ENCODE results near the gene PTBP2. TPM values are rescaled to one million over a fixed set of nuclear protein-coding genes. Genes with fewer than 3 reads are reported as not detected.
A peak's percentile ranks its signal among the peaks of the same experiment; 100 is the strongest.
"Not testable (repeated sequence)": the region's sequence is repeated elsewhere in the genome, so short reads cannot be mapped to it uniquely, and the experiment has no call there.

PTBP2 gene
- total and polyA plus RNA-seq, 5 donors from 2014 or later, result 1.4 to 31.9 (median 3.2) TPM

DNA sequence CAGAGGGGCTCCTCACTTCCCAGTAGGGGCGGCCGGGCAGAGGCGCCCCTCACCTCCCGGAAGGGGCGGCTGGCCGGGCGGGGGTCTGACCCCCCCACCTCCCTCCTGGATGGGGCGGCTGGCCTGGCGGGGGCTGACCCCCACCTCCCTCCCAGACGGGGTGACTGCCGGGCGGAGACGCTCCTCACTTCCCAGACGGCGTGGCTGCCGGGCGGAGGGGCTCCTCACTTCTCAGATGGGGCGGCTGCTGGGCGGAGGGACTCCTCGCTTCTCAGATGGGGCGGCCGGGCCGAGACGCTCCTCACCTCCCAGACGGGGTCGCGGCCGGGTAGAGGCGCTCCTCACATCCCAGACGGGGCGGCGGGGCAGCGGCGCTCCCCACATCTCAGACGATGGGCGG is 41.0 kb downstream of the PTBP2 start:
- H3K36me3 Mint-ChIP-seq, result peaks cover 24% of the 10 kb centered on the region
- H3K9me3 Mint-ChIP-seq, result peaks cover 1 to 12% (median 2%) of the 10 kb centered on the region in 7 donors
- H3K4me1 ChIP-seq (ENCODE audit: control insufficient read depth, insufficient read depth, low read length, poor library complexity, severe bottlenecking); H3K27ac ChIP-seq (ENCODE audit: insufficient read depth, low read length, poor library complexity, severe bottlenecking); H3K9me3 ChIP-seq (ENCODE audit: control insufficient read depth in 2 of 2, low read length in 2 of 2); ATAC-seq (ENCODE audit: low read depth in 2 of 2); H3K27me3 ChIP-seq (ENCODE audit: control insufficient read depth, insufficient read depth, low read length); DNase-seq; H3K27me3 Mint-ChIP-seq; H3K4me3 Mint-ChIP-seq; H3K4me3 ChIP-seq (ENCODE audit: low read depth, low read length); H3K36me3 ChIP-seq (ENCODE audit: control insufficient read depth, insufficient read depth, low read length); H3K27ac Mint-ChIP-seq: not testable (repeated sequence)
- H3K4me1 Mint-ChIP-seq, result peaks cover 16 to 36% (median 19%) of the 10 kb centered on the region in 4 donors

DNA sequence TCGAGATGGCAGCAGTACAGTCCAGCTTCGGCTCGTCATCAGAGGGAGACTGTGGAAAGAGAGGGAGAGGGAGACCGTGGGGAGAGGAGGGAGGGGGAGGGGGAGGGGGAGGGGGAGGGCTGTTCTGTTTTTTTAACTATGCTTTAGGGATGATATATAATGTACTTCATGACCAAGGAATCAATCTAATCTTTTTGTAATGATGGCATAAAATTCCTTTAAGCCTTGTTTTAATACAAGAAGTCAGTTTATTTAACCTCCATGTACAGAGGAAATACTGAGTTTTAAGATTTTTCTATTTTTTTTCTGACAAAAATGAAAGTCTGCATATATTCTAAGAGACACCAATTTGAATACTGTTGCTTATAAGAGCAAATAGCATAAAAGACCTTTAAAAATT is 41.9 kb downstream of the PTBP2 start:
- H3K9me3 Mint-ChIP-seq, result peaks cover 1 to 12% (median 2%) of the 10 kb centered on the region in 7 donors
- H3K36me3 Mint-ChIP-seq, result peaks cover 24% of the 10 kb centered on the region
- DNase-seq (no peak), ATAC-seq (ENCODE audit: low read depth in 2 of 2) (no peak)
- peak overlapping the region in 1 of 3 donors; percentile 32 for H3K27ac Mint-ChIP-seq
- Histone ChIP-seq H3K4me3 (ENCODE audit: low read depth, low read length) (no peak overlapping the region), H3K9me3 (ENCODE audit: control insufficient read depth in 2 of 2, low read length in 2 of 2) (no peaks in the 10 kb centered on the region), H3K4me1 (ENCODE audit: control insufficient read depth, insufficient read depth, low read length, poor library complexity, severe bottlenecking) (no peaks in the 10 kb centered on the region), H3K27me3 (ENCODE audit: control insufficient read depth, insufficient read depth, low read length) (no peaks in the 10 kb centered on the region), H3K36me3 (ENCODE audit: control insufficient read depth, insufficient read depth, low read length) (no peaks in the 10 kb centered on the region), H3K27ac (ENCODE audit: insufficient read depth, low read length, poor library complexity, severe bottlenecking) (no peak overlapping the region)
- H3K4me3 Mint-ChIP-seq, result no peak overlapping the region
- H3K27me3 Mint-ChIP-seq, result no peaks in the 10 kb centered on the region
- peaks cover 15 to 32% (median 24%) of the 10 kb centered on the region in 4 donors for H3K4me1 Mint-ChIP-seq

- H3K36me3 ChIP-seq (ENCODE audit: control insufficient read depth, insufficient read depth, low read length), result no peaks in the 10 kb centered on the region
- Mint-ChIP-seq H3K36me3 (peaks cover 17% of the 10 kb centered on the region), H3K4me3 (no peak overlapping the region), H3K27ac (no peak overlapping the region), H3K9me3 (peaks cover 1 to 12% (median 2%) of the 10 kb centered on the region in 7 donors), H3K27me3 (no peaks in the 10 kb centered on the region), H3K4me1 (peaks cover 17 to 25% (median 24%) of the 10 kb centered on the region in 4 donors)
- no peaks in the 10 kb centered on the region for H3K4me1 ChIP-seq (ENCODE audit: control insufficient read depth, insufficient read depth, low read length, poor library complexity, severe bottlenecking)
- no peak for DNase-seq
- no peak overlapping the region for H3K27ac ChIP-seq (ENCODE audit: insufficient read depth, low read length, poor library complexity, severe bottlenecking)
- no peak for ATAC-seq (ENCODE audit: low read depth in 2 of 2)
- H3K9me3 ChIP-seq (ENCODE audit: control insufficient read depth in 2 of 2, low read length in 2 of 2), result no peaks in the 10 kb centered on the region
- H3K27me3 ChIP-seq (ENCODE audit: control insufficient read depth, insufficient read depth, low read length), result no peaks in the 10 kb centered on the region
- no peak overlapping the region for H3K4me3 ChIP-seq (ENCODE audit: low read depth, low read length)
Measured at GRCh38 chr1:96764469-96764868, 42.9 kb downstream of the PTBP2 start.

- peaks cover 21% of the 10 kb centered on the region for H3K36me3 Mint-ChIP-seq
- no peaks in the 10 kb centered on the region for H3K9me3 ChIP-seq (ENCODE audit: control insufficient read depth in 2 of 2, low read length in 2 of 2)
Measured at GRCh38 chr1:96771847-96772246, 50.3 kb downstream of the PTBP2 start.

DNA sequence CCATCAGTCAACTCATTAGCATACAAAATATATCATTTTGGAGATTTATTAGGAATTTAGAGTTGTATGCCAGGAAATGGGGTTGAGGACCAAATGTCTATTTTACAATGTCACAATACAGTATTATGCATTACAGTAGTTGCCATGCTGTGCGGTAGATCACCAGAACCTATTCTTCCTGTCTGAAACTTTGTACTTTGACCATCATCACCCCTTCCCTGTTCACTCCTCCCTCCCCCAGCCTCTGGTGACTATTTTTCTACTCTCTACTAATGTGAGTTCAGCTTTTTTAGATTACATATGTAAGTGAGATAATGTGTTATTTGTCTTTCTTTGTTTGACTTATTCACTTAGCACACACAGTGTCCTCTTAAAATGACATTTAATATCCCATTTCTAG is 50.8 kb downstream of the PTBP2 start:
- ATAC-seq (ENCODE audit: low read depth in 2 of 2) (no peak), DNase-seq (no peak)
- Histone ChIP-seq H3K27ac (ENCODE audit: insufficient read depth, low read length, poor library complexity, severe bottlenecking) (no peak overlapping the region), H3K4me3 (ENCODE audit: low read depth, low read length) (no peak overlapping the region), H3K27me3 (ENCODE audit: control insufficient read depth, insufficient read depth, low read length) (no peaks in the 10 kb centered on the region), H3K4me1 (ENCODE audit: control insufficient read depth, insufficient read depth, low read length, poor library complexity, severe bottlenecking) (no peaks in the 10 kb centered on the region), H3K9me3 (ENCODE audit: control insufficient read depth in 2 of 2, low read length in 2 of 2) (no peaks in the 10 kb centered on the region), H3K36me3 (ENCODE audit: control insufficient read depth, insufficient read depth, low read length) (peaks cover 39% of the 10 kb centered on the region)
- peaks cover 0 to 1% (median 0%) of the 10 kb centered on the region in 7 donors for H3K9me3 Mint-ChIP-seq
- no peaks in the 10 kb centered on the region for H3K27me3 Mint-ChIP-seq
- no peak overlapping the region for H3K4me3 Mint-ChIP-seq
- peak overlapping the region in 2 of 3 donors; percentile 52 to 58 for H3K27ac Mint-ChIP-seq
- H3K36me3 Mint-ChIP-seq, result peaks cover 21% of the 10 kb centered on the region
- peaks cover 7 to 19% (median 10%) of the 10 kb centered on the region in 4 donors for H3K4me1 Mint-ChIP-seq

More at GRCh38 chr1:96771847-96772246, 50.3 kb downstream of the PTBP2 start:
- H3K27me3 ChIP-seq (ENCODE audit: control insufficient read depth, insufficient read depth, low read length), result no peaks in the 10 kb centered on the region
- peak overlapping the region in 1 of 3 donors; percentile 26 for H3K27ac Mint-ChIP-seq
- no peak overlapping the region for H3K27ac ChIP-seq (ENCODE audit: insufficient read depth, low read length, poor library complexity, severe bottlenecking)
- H3K4me1 Mint-ChIP-seq, result peaks cover 7 to 20% (median 10%) of the 10 kb centered on the region in 4 donors
- no peak for DNase-seq
- no peak for ATAC-seq (ENCODE audit: low read depth in 2 of 2)
- no peak overlapping the region for H3K4me3 Mint-ChIP-seq
- H3K4me1 ChIP-seq (ENCODE audit: control insufficient read depth, insufficient read depth, low read length, poor library complexity, severe bottlenecking), result no peaks in the 10 kb centered on the region
- H3K9me3 Mint-ChIP-seq, result peaks cover 0 to 1% (median 0%) of the 10 kb centered on the region in 7 donors
- H3K36me3 ChIP-seq (ENCODE audit: control insufficient read depth, insufficient read depth, low read length), result peaks cover 37% of the 10 kb centered on the region
- no peak overlapping the region for H3K4me3 ChIP-seq (ENCODE audit: low read depth, low read length)
- no peaks in the 10 kb centered on the region for H3K27me3 Mint-ChIP-seq

GRCh38 chr1:96772972-96773371 is 51.4 kb downstream of the PTBP2 start:
- Mint-ChIP-seq H3K36me3 (peaks cover 21% of the 10 kb centered on the region), H3K27ac (peak overlapping the region in 1 of 3 donors; percentile 54)
- ATAC-seq (ENCODE audit: low read depth in 2 of 2), result no peak

GRCh38 chr1:96782206-96782605 is 60.6 kb downstream of the PTBP2 start:
- Histone ChIP-seq H3K27me3 (ENCODE audit: control insufficient read depth, insufficient read depth, low read length) (no peaks in the 10 kb centered on the region), H3K4me1 (ENCODE audit: control insufficient read depth, insufficient read depth, low read length, poor library complexity, severe bottlenecking) (no peaks in the 10 kb centered on the region), H3K4me3 (ENCODE audit: low read depth, low read length) (no peak overlapping the region), H3K27ac (ENCODE audit: insufficient read depth, low read length, poor library complexity, severe bottlenecking) (no peak overlapping the region), H3K9me3 (ENCODE audit: control insufficient read depth in 2 of 2, low read length in 2 of 2) (no peaks in the 10 kb centered on the region), H3K36me3 (ENCODE audit: control insufficient read depth, insufficient read depth, low read length) (peaks cover 72% of the 10 kb centered on the region)
- Mint-ChIP-seq H3K4me3 (no peak overlapping the region), H3K27me3 (no peaks in the 10 kb centered on the region), H3K27ac (no peak overlapping the region), H3K36me3 (peaks cover 44% of the 10 kb centered on the region), H3K9me3 (no peaks in the 10 kb centered on the region), H3K4me1 (peaks cover 0 to 10% (median 4%) of the 10 kb centered on the region in 4 donors)
- DNase-seq (no peak), ATAC-seq (ENCODE audit: low read depth in 2 of 2) (no peak)

More at GRCh38 chr1:96772972-96773371, 51.4 kb downstream of the PTBP2 start:
- peak overlapping the region in 1 of 4 donors; percentile 86 for H3K4me3 Mint-ChIP-seq
- Histone ChIP-seq H3K36me3 (ENCODE audit: control insufficient read depth, insufficient read depth, low read length) (peaks cover 44% of the 10 kb centered on the region), H3K27me3 (ENCODE audit: control insufficient read depth, insufficient read depth, low read length) (no peaks in the 10 kb centered on the region), H3K27ac (ENCODE audit: insufficient read depth, low read length, poor library complexity, severe bottlenecking) (no peak overlapping the region), H3K4me3 (ENCODE audit: low read depth, low read length) (no peak overlapping the region), H3K9me3 (ENCODE audit: control insufficient read depth in 2 of 2, low read length in 2 of 2) (no peaks in the 10 kb centered on the region), H3K4me1 (ENCODE audit: control insufficient read depth, insufficient read depth, low read length, poor library complexity, severe bottlenecking) (no peaks in the 10 kb centered on the region)
- no peak for DNase-seq
- H3K27me3 Mint-ChIP-seq, result no peaks in the 10 kb centered on the region
- H3K4me1 Mint-ChIP-seq, result peaks cover under 1 to 12% (median 9%) of the 10 kb centered on the region in 4 donors
- peaks cover 0 to 1% (median 0%) of the 10 kb centered on the region in 7 donors for H3K9me3 Mint-ChIP-seq

DNA sequence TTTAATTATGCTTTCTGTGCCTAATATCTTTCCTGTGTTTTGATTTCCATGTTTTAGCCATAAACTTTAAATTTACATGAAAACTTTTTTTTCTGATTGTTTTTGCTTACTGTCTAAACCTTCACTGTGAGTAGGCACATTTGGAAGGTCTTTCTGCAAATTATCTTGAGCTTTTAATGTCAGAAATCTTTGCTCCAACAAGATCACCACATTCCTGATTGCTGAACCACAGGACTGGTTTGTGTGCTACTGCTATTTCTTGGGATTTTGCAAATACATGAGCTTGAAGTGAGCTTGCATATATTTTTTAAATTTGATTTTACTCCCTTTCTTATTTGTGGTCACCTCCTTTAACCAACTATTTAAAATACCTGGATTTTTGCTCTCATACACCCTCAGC is 61.3 kb downstream of the PTBP2 start:
- ATAC-seq (ENCODE audit: low read depth in 2 of 2) (no peak), DNase-seq (no peak)
- no peaks in the 10 kb centered on the region for H3K4me1 ChIP-seq (ENCODE audit: control insufficient read depth, insufficient read depth, low read length, poor library complexity, severe bottlenecking)
- peaks cover 71% of the 10 kb centered on the region for H3K36me3 ChIP-seq (ENCODE audit: control insufficient read depth, insufficient read depth, low read length)
- H3K4me1 Mint-ChIP-seq, result peaks cover 0 to 12% (median 2%) of the 10 kb centered on the region in 4 donors
- H3K9me3 ChIP-seq (ENCODE audit: control insufficient read depth in 2 of 2, low read length in 2 of 2), result no peaks in the 10 kb centered on the region
- no peak overlapping the region for H3K4me3 Mint-ChIP-seq
- no peak overlapping the region for H3K27ac ChIP-seq (ENCODE audit: insufficient read depth, low read length, poor library complexity, severe bottlenecking)
- no peaks in the 10 kb centered on the region for H3K27me3 ChIP-seq (ENCODE audit: control insufficient read depth, insufficient read depth, low read length)
- no peaks in the 10 kb centered on the region for H3K27me3 Mint-ChIP-seq
- no peaks in the 10 kb centered on the region for H3K9me3 Mint-ChIP-seq
- peak overlapping the region in 1 of 3 donors; percentile 5 for H3K27ac Mint-ChIP-seq
- peaks cover 47% of the 10 kb centered on the region for H3K36me3 Mint-ChIP-seq
- no peak overlapping the region for H3K4me3 ChIP-seq (ENCODE audit: low read depth, low read length)
